ENCODE results near the gene BLOC1S5. TPM values are rescaled to one million over a fixed set of nuclear protein-coding genes. Genes with fewer than 3 reads are reported as not detected.

BLOC1S5 gene
- total and polyA plus RNA-seq, 2 of the 13 experiments (the other 11 are each of a cell fraction or from before 2014, with no cell fraction given): 10.5 to 41.5 TPM

GRCh38 chr6:8063761-8064637 lies at the start of gene BLOC1S5 (continued):
- no peak for TF ChIP-seq RNF219 (CRISPR knock-in tag; IDR thresholded peaks at IDR 0.05)
- TF ChIP-seq, protein P1, sequence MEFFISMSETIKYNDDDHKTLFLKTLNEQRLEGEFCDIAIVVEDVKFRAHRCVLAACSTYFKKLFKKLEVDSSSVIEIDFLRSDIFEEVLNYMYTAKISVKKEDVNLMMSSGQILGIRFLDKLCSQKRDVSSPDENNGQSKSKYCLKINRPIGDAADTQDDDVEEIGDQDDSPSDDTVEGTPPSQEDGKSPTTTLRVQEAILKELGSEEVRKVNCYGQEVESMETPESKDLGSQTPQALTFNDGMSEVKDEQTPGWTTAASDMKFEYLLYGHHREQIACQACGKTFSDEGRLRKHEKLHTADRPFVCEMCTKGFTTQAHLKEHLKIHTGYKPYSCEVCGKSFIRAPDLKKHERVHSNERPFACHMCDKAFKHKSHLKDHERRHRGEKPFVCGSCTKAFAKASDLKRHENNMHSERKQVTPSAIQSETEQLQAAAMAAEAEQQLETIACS (CRISPR knock-in tag; IDR thresholded peaks at IDR 0.05): 0 out of 2 replicates have a peak, but pooled peaks have one; percentile 11
- peak; percentile 92 for TF ChIP-seq HDAC1 (CRISPR knock-in tag; IDR thresholded peaks at IDR 0.05)
- TF ChIP-seq ZNF10 (CRISPR knock-in tag; IDR thresholded peaks at IDR 0.05; ENCODE audit: borderline replicate concordance, low read depth): no peak
- TF ChIP-seq ZNF331 (CRISPR knock-in tag; IDR thresholded peaks at IDR 0.05): peak; percentile 80
- TF ChIP-seq DR1 (CRISPR knock-in tag; IDR thresholded peaks at IDR 0.05): no peak
- TF ChIP-seq ZNF589 (CRISPR knock-in tag; conservative IDR thresholded peaks at IDR 0.05): peak; percentile 84; the same call in 1 of the 2 replicates
- TF ChIP-seq NCOA2 (CRISPR knock-in tag; IDR thresholded peaks at IDR 0.05): peak; percentile 50; the same call in 1 of the 2 replicates
- no peak for TF ChIP-seq FOXM1 (CRISPR knock-in tag; IDR thresholded peaks at IDR 0.05)
- peak; percentile 27; the same call in 1 of the 2 replicates for TF ChIP-seq NR2F6 (IDR thresholded peaks at IDR 0.05)
- peak; percentile 46 for TF ChIP-seq NR2F6 (CRISPR knock-in tag; IDR thresholded peaks at IDR 0.05)
- TF ChIP-seq, protein P2, sequence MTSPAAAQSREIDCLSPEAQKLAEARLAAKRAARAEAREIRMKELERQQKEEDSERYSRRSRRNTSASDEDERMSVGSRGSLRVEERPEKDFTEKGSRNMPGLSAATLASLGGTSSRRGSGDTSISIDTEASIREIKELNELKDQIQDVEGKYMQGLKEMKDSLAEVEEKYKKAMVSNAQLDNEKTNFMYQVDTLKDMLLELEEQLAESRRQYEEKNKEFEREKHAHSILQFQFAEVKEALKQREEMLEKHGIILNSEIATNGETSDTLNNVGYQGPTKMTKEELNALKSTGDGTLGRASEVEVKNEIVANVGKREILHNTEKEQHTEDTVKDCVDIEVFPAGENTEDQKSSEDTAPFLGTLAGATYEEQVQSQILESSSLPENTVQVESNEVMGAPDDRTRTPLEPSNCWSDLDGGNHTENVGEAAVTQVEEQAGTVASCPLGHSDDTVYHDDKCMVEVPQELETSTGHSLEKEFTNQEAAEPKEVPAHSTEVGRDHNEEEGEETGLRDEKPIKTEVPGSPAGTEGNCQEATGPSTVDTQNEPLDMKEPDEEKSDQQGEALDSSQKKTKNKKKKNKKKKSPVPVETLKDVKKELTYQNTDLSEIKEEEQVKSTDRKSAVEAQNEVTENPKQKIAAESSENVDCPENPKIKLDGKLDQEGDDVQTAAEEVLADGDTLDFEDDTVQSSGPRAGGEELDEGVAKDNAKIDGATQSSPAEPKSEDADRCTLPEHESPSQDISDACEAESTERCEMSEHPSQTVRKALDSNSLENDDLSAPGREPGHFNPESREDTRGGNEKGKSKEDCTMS (CRISPR knock-in tag; conservative IDR thresholded peaks at IDR 0.05): no peak
- TF ChIP-seq CHD2 (IDR thresholded peaks at IDR 0.05; ENCODE audit: low read depth, low read length): no peak
- no peak for TF ChIP-seq USF2 (IDR thresholded peaks at IDR 0.05; ENCODE audit: low read depth, low read length)
- TF ChIP-seq USF2 (CRISPR knock-in tag; IDR thresholded peaks at IDR 0.05; ENCODE audit: borderline replicate concordance): peak; percentile 20; the same call in 1 of the 2 replicates
- TF ChIP-seq ZSCAN20 (CRISPR knock-in tag; IDR thresholded peaks at IDR 0.05; ENCODE audit: borderline replicate concordance): no peak
